ENCODE data around the gene RPAP3. TPM values are rescaled to one million over a fixed set of nuclear protein-coding genes. Genes with fewer than 3 reads are reported as not detected.

The RPAP3 gene, protein sequence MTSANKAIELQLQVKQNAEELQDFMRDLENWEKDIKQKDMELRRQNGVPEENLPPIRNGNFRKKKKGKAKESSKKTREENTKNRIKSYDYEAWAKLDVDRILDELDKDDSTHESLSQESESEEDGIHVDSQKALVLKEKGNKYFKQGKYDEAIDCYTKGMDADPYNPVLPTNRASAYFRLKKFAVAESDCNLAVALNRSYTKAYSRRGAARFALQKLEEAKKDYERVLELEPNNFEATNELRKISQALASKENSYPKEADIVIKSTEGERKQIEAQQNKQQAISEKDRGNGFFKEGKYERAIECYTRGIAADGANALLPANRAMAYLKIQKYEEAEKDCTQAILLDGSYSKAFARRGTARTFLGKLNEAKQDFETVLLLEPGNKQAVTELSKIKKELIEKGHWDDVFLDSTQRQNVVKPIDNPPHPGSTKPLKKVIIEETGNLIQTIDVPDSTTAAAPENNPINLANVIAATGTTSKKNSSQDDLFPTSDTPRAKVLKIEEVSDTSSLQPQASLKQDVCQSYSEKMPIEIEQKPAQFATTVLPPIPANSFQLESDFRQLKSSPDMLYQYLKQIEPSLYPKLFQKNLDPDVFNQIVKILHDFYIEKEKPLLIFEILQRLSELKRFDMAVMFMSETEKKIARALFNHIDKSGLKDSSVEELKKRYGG
- polyA plus RNA-seq (33.8 and 39.7 TPM in 2 replicates), polyA minus RNA-seq (44.8 and 46.9 TPM in 2 replicates)

DNA sequence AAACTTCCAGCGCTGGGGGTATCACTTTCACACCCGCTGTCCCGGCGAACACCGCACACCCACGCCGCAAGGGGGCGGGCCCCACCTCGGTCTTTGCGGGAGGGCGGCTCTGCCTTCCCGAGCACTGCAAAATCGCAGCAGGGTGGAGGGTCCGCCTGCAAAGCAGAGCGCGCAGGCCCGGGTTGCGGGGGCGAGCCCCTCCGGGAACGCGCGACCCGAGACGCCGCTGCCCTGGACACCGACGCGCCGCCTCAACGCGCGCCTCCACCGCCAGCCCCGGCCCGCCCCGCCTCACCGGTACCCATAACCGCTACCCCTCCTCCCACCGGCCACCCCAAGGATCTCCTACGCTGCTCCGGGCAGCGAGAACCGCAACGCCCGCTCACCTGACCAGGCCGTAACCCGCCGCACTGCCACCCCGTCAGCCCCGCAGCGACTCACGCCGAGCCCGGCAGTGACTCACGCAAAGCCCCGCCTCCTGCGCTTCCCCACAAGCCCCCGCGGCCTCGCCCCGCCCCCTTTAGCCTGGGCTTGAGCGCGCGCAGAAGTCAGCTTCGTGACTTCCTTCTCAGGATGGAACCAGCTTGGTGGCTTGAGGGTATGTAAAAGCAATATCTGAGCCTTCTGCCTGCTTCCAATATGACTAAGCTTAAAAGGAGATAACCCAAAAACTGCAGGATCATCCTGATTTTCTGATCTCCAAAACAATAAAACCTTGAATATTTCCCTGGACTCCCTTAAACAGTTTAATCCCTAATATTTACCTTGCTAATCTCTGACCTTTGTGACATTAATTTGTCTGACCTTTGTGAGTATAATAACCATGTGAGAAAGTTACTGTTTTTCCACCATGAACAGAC lies at the start of gene RPAP3:
TSS of gene RPAP3 (minus strand) at position 465 of the 860 bp plus-strand sequence. CDS start 3,190 bp downstream, outside the sequence.
- Histone ChIP-seq H3K4me2 (ENCODE audit: low read length) (peak within 1 kb of the TSS; percentile 93), H4K20me1 (ENCODE audit: insufficient read depth) (no peaks in the 10 kb centered on the region), H3K9me2 (ENCODE audit: insufficient read depth, low read length) (no peaks in the 10 kb centered on the region), H2AFZ (ENCODE audit: low read depth, low read length) (peak within 1 kb of the TSS; percentile 43), H3K36me3 (ENCODE audit: insufficient read depth, low read length) (peaks cover 2% of the 10 kb centered on the region), H3K27ac (ENCODE audit: low read length) (peak within 1 kb of the TSS; percentile 87), H3K79me2 (replicated peaks; ENCODE audit: insufficient read depth, low read length) (peaks cover 14% of the 10 kb centered on the region), H3F3A (ENCODE audit: insufficient read depth, low read length, poor library complexity, severe bottlenecking) (no peaks in the 10 kb centered on the region), H3K9ac (ENCODE audit: low read length) (peak within 1 kb of the TSS; percentile 87), H3K4me3 (ENCODE audit: low read length) (peak within 1 kb of the TSS; percentile 83), H3K9me3 (ENCODE audit: low read length) (no peaks in the 10 kb centered on the region), H3K27me3 (ENCODE audit: insufficient read depth, low read depth, low read length) (no peaks in the 10 kb centered on the region)
- TF ChIP-seq MXI1 (conservative IDR thresholded peaks at IDR 0.05; ENCODE audit: poor library complexity, severe bottlenecking): peak; percentile 80
- no peak for TF ChIP-seq EZH2 (IDR thresholded peaks at IDR 0.05; ENCODE audit: borderline replicate concordance, insufficient read depth, low read length, poor library complexity, severe bottlenecking)
- peak; percentile 97 for TF ChIP-seq POLR2AphosphoS5 (IDR thresholded peaks at IDR 0.05)
- TF ChIP-seq, protein P1, sequence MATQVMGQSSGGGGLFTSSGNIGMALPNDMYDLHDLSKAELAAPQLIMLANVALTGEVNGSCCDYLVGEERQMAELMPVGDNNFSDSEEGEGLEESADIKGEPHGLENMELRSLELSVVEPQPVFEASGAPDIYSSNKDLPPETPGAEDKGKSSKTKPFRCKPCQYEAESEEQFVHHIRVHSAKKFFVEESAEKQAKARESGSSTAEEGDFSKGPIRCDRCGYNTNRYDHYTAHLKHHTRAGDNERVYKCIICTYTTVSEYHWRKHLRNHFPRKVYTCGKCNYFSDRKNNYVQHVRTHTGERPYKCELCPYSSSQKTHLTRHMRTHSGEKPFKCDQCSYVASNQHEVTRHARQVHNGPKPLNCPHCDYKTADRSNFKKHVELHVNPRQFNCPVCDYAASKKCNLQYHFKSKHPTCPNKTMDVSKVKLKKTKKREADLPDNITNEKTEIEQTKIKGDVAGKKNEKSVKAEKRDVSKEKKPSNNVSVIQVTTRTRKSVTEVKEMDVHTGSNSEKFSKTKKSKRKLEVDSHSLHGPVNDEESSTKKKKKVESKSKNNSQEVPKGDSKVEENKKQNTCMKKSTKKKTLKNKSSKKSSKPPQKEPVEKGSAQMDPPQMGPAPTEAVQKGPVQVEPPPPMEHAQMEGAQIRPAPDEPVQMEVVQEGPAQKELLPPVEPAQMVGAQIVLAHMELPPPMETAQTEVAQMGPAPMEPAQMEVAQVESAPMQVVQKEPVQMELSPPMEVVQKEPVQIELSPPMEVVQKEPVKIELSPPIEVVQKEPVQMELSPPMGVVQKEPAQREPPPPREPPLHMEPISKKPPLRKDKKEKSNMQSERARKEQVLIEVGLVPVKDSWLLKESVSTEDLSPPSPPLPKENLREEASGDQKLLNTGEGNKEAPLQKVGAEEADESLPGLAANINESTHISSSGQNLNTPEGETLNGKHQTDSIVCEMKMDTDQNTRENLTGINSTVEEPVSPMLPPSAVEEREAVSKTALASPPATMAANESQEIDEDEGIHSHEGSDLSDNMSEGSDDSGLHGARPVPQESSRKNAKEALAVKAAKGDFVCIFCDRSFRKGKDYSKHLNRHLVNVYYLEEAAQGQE (IDR thresholded peaks at IDR 0.05; ENCODE audit: borderline replicate concordance): peak; percentile 37
- TF ChIP-seq, protein P2, sequence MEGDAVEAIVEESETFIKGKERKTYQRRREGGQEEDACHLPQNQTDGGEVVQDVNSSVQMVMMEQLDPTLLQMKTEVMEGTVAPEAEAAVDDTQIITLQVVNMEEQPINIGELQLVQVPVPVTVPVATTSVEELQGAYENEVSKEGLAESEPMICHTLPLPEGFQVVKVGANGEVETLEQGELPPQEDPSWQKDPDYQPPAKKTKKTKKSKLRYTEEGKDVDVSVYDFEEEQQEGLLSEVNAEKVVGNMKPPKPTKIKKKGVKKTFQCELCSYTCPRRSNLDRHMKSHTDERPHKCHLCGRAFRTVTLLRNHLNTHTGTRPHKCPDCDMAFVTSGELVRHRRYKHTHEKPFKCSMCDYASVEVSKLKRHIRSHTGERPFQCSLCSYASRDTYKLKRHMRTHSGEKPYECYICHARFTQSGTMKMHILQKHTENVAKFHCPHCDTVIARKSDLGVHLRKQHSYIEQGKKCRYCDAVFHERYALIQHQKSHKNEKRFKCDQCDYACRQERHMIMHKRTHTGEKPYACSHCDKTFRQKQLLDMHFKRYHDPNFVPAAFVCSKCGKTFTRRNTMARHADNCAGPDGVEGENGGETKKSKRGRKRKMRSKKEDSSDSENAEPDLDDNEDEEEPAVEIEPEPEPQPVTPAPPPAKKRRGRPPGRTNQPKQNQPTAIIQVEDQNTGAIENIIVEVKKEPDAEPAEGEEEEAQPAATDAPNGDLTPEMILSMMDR (IDR thresholded peaks at IDR 0.05; ENCODE audit: poor library complexity, severe bottlenecking): peak; percentile 84
- TF ChIP-seq TAF1 (IDR thresholded peaks at IDR 0.05; ENCODE audit: low read depth): peak; percentile 80
- peak; percentile 46 for TF ChIP-seq RAD21 (conservative IDR thresholded peaks at IDR 0.05)
- peak; percentile 65 for TF ChIP-seq SMC3 (conservative IDR thresholded peaks at IDR 0.05; ENCODE audit: poor library complexity)
- peak; percentile 50 for TF ChIP-seq EP300 (conservative IDR thresholded peaks at IDR 0.05; ENCODE audit: poor library complexity, severe bottlenecking)

DNA sequence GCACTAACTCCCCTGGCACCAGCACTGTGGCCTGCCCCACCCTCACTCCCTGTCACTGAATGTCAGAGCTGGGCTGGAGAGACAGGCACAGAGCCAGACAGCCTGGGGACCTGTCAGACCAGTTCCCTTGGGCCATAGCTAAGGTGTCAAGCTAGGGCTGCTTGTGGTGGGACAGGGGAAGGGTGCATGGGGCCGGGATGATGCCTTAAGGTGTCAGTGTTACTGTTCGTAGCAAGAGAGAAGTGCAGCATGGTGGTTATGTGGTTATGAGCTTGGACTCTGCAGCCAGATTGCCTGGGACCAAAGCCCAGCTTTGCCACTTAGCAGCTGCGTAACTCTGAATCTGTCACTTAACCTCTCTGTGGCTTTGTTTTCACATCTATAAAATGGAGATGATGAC lies 49.1 kb upstream of the RPAP3 start:
- Histone ChIP-seq H3K9me3 (ENCODE audit: low read length) (no peaks in the 10 kb centered on the region), H3K9me2 (ENCODE audit: insufficient read depth, low read length) (no peaks in the 10 kb centered on the region), H3K79me2 (replicated peaks; ENCODE audit: insufficient read depth, low read length) (no peaks in the 10 kb centered on the region), H3K27ac (ENCODE audit: low read length) (no peak overlapping the region), H3F3A (ENCODE audit: insufficient read depth, low read length, poor library complexity, severe bottlenecking) (no peaks in the 10 kb centered on the region), H4K20me1 (ENCODE audit: insufficient read depth) (no peaks in the 10 kb centered on the region), H3K9ac (ENCODE audit: low read length) (no peak overlapping the region), H3K4me3 (ENCODE audit: low read length) (no peak overlapping the region), H3K36me3 (ENCODE audit: insufficient read depth, low read length) (no peaks in the 10 kb centered on the region), H2AFZ (ENCODE audit: low read depth, low read length) (no peak overlapping the region), H3K4me2 (ENCODE audit: low read length) (no peak overlapping the region), H3K27me3 (ENCODE audit: insufficient read depth, low read depth, low read length) (peaks cover 7% of the 10 kb centered on the region)
- no peak for TF ChIP-seq RAD21 (conservative IDR thresholded peaks at IDR 0.05)
- TF ChIP-seq, protein P2 (IDR thresholded peaks at IDR 0.05; ENCODE audit: poor library complexity, severe bottlenecking): no peak
- TF ChIP-seq MXI1 (conservative IDR thresholded peaks at IDR 0.05; ENCODE audit: poor library complexity, severe bottlenecking): no peak
- no peak for TF ChIP-seq SMC3 (conservative IDR thresholded peaks at IDR 0.05; ENCODE audit: poor library complexity)
